ENCODE data around the gene ATP6V0B.

Gene ATP6V0B

DNA sequence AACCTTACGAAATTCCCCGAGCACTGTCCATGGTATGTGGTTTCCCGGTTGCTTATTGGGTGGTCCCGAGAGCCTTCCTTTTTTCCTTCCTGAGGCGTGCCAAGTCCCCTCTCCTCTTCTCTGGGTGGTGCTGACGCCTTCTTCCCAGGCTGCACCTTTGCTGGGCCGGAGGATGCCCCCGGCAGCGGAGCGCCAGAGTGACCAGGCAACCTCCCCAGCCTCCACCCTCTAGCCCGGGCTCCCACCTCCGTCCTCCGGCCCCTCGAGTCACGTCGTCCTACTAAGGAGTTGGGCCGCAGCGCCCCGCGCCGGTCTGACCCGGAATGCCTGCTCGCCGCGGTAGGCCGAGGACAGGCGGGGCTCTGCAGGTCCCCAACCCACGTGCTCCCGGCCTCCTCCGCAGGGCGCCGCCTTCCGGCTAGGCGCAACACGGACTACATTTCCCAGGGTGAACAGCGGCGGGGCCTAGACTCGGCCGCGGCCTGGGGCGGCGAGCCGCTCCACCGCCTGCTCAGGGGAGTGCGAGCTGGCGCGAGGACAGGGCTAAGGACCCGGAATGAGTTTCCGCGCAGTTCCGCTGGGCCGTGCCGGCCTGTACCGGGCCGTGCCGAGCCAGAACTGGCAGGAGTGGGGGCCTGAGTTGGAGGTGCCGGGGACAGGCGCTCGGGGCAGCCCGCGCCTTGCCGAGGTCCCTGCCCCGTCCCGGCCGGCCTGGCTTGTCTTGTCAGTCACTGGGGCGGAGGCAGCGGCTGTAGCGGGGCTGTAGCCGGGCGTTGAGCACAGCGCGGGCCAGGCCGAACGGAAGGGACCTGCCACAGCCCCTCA is 28.3 kb upstream of the ATP6V0B start, which contains the start of gene IPO13:
Gene IPO13 (plus strand): TSS at position 715 of the 825 bp plus-strand sequence. CDS start 651 bp downstream, outside the sequence.
- peak; percentile 78 for DNase-seq

DNA sequence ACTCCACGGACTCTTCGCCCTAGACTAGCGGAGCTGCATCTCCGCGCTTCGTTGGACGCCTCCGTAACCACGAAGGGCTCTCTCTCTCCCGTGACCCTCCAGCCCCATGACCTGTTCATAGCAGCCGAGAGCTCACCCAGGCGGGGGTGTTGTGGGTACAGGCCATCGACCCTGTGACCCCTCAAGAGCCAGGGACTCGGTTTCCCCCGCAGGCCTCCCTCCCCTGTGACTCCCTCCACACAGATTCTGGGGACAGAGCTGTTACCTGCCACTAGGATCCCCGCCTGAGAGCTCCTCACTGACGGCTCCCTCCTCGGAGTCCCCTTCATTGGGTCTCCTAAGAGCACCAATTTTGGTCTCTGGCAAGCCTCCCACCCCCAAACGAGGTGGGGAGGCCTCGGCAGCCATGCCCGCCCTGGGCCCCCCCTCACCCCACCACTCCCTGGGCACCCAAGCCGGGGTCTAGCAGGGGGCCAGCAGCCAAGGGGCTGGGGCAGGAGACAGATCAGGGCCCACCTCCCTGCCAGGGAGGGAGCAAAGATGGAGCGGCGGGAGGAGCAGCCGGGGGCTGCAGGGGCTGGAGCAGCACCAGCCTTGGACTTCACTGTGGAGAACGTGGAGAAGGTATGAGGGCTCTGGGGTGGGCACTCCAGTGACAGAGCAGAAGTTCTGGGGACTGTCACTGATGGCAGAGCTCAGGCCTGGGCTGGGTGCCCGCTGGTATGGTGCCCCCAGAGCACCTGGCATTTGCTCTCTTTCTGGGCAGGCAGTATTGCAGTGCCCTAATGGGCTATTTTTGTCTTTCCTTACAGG is 27.5 kb upstream of the ATP6V0B start:
- DNase-seq: no peak

DNA sequence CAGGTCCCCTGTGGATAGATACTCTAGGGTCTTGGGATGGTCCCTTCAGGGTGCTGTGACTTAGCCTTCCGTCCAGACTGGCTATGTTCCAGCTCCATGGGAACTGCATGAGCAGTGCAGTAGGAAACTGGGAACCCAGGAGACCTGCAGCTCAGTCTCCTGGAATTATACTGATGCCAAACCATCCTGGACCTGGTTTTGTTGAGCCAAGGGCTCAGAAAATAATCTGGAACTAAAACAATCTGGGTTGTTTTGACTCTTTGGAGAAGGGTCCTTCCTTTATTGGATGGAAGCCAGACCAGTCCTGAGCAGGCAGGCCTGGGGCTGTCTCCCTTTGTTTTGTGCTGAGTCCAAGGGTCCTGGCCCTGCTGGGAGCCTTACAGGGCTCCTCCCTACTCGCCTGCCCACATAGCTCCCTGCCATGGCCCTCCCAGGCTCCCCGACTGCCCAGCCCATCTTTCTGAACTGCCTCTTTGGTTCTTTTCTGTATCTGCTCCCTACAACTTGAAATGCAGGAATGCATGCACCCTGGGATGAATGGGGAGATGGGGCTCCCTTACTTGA is 26.8 kb upstream of the ATP6V0B start:
- no peak for DNase-seq

DNA sequence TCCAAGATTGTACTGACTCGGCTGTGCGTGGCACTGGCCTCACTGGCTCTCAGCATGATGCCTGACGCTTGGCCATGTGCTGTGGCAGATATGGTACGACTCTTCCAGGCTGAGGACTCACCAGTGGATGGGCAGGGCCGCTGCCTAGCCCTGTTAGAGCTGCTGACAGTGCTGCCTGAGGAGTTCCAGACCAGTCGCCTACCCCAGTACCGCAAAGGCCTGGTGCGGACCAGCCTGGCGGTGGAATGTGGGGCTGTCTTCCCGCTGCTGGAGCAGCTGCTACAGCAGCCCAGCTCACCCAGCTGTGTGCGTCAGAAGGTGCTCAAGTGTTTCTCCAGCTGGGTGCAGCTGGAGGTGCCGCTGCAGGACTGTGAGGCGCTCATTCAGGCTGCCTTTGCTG is 25.1 kb upstream of the ATP6V0B start:
- no peak for DNase-seq

DNA sequence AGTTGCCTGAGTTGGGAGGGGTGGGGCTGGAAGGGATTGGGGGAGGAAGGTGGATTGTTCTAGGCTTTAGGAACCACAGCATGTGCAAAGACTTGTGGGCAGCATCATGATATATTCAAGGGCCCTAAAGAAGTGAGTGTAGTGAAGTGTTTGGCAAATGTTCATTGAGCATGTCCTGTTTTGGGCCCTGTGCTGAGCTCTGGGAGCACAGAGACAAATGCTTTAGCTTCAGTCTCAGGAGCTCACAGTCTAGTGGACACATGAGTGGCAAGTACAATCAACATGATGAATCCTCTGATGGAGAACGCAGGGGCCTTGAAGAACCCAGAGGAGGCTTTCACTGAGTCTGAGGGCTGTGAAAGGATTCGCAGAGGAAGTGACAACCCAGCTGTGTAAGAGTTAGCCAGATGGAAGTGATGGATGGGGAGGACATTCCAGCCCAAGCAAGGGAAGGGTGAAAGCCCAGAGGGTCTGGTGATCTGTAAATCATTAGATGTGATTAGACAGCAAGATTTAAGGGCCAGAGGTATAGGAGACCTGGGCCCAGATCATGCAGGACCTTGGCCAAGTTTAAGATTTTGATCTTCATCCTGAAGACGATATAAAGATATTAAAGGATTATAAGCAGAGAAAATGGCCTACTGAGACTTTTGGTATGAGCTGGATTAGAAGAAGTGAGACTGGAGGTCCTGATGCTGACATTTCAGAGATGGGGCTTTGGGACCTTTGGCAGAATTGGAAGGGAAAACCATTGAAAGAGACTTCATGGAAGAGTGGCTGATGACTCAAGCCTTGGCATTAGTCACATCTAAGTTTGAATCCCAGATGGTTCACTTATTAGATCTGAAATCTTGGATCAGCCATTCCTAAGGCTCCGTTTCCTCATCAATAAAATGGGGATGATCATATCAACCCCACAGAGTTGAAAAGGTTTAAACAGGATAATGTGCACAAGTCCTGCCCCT is 23.5 kb upstream of the ATP6V0B start:
- DNase-seq: no peak

DNA sequence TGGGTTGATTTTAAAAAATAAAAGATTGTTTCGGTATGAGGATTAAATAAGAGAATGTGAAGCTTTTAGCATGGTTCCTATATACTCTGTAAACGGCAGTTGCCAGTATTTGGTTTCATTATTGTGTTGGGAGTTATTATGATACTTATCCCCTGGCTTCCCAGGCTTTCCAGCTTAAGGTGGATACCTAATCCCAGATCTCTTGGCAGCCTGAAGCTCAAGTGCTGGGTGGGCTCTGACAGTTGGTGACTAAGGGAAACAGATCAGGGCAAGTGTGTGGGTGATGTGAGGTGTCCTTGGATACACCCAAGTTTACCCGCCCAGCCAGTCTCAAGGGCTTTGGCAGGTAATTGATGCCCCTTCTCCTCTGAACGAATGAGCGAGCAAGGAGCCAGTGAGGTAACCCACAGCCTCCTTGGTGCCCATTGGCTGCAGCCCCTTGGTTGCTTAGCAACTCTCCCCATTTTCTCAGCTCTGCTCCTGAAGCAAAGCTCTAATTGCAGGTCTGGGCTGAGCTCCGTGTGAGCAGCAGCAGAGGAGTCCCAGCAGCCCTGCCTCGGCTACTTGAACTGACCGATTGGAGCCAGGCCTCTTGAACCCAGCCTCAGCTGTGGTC is 21.9 kb upstream of the ATP6V0B start:
- peak; percentile 81 for DNase-seq

DNA sequence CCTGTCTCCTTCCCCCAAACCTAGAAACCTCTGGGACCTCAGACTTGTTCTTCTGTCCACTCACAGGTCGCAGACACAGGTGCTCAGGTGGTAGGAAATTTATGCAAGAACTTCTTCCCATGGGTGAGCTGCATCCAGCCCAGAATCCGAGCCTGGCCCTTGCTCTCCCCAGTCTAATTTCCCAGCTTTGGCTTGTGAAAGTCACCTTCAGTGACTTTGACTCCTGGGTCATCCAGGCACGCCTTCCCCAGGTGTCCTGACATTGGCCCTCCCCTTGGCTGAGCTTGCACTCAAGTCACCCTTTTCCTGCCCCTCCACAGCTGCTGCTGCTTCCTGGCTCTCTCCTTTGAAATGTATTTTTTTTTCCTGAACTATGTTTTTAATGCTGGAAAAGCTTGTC is 21.4 kb upstream of the ATP6V0B start:
- no peak for DNase-seq

DNA sequence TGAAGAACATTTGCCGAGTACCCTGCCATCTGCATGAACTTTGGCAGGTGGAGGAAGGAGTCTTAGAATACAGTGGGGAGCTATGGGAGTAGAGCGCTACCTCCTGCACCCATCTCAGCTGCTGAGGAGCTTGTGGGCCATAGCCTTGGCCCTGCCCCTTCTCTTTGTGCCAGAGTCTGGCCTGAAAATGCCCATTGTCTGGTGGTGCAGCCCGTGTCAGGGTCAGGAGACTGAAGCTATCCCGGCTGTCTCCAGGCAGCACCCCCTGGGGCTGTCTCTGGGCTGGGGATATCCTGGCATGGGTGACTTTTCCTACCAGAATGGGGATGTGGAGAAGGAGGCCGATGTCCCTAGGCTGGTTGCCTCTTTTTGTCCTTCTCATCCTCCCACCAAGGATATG is 20.7 kb upstream of the ATP6V0B start:
- DNase-seq: no peak

DNA sequence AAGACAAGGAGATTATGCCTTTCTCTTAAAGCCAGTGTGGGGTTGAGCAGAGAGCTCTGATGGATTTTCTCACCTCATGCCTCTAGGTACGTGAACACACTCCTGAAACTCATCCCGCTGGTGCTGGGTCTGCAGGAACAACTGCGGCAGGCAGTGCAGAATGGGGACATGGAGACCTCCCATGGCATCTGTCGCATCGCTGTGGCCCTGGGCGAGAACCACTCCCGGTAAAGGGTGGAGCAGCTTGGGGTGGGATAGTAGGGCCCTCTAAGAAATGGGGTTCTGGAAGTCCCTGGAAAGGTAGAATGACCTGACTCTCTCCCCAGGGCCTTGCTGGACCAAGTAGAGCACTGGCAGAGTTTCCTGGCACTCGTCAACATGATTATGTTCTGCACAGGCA is 18.5 kb upstream of the ATP6V0B start:
- DNase-seq: no peak

DNA sequence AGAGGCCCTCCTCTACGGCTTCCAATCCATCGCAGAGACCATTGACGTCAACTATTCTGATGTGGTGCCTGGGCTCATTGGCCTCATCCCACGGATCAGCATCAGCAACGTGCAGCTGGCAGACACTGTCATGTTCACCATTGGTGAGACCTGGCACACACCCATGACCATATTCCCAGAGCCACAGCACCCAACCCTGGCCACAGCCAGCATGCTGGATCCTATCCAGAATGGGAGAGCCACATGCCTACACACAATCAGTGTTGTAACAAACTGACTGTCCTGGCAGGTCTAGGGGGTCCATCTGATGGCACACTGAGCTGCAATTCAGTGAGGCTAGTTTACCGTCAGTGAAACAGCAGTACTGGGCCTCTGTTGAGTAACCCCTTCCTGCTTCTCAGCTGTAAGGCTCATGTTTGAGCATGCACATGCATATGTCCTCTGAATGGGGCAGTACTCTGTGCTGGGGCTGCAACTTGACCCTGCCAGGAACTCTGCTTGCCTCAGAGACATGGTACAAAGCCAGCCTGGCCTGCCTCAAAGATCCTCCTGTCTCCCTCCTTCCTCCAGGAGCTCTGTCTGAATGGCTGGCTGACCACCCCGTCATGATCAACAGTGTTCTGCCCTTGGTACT is 17.2 kb upstream of the ATP6V0B start:
- DNase-seq: no peak

DNA sequence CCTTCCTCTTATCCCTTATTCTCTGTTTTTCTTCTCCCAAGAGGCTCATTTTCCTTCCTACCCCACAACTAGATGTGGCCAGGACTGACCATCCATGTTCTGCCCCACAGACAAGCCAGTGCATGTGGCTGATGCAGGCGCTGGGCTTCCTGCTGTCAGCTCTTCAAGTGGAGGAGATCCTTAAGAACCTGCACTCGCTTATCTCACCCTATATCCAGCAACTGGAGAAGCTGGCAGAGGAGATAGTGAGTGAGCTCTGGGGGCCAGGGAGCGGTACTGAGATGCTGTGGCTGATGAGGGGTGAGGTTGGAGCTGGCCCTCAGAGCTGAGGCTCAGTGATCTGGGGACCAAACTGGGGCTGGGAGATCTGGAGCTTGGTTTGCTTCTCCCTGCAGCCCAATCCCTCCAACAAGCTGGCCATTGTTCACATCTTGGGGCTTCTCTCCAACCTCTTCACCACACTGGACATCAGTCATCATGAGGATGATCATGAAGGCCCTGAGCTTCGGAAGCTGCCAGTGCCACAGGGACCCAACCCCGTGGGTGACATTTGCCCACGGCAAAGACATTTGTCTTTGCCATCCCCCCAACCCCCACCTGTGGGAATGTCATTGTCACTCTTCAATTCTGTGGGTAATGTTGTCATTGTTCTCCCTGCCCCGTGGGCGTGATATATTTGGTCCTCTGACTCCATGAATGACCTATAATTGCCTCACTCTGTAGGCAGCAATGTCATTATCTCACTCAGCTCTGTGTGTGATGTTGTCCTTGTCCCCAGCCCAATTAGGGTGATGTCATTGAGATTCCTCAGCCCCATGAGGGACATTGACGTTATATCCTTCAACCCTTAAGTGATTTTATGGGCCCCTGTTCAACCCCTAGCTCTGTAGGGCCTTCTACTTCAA is 16.2 kb upstream of the ATP6V0B start:
- DNase-seq: no peak

DNA sequence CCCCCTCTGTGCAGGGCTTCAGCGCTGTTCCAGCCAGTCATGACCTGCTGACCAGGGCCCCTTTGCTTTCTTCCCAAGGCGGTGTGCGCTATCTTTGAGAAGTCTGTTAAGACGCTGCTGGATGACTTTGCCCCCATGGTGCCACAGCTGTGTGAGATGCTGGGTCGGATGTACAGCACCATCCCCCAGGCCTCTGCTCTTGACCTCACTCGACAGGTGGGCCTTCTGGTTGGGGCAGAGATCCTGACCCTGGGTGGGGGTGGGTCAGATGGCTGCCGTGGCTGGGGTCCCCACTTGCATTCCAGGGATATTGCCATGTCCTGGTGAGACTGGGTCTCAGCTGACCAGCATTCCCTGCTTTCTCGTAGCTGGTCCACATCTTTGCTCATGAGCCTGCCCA is 14.0 kb upstream of the ATP6V0B start:
- DNase-seq: no peak

DNA sequence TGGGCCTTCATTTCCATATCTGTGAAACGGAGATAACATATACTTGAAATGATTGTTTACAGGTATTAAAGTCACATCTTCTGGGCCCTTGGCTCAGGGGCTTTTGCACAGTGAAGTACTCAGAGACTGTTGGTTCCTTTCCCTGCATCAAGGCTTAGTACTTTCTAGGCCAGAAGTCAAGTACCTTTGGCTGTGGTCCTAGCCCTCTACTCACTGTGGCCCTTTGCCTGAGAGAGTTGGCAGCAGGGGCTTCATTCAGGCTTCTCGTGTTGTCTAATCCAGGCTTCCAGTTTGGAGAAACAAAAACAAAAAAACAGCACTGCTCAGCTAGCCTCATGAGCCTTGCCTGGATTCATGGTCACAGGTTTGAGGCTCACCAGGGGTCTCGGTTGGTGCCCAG is 13.1 kb upstream of the ATP6V0B start:
- DNase-seq: no peak

DNA sequence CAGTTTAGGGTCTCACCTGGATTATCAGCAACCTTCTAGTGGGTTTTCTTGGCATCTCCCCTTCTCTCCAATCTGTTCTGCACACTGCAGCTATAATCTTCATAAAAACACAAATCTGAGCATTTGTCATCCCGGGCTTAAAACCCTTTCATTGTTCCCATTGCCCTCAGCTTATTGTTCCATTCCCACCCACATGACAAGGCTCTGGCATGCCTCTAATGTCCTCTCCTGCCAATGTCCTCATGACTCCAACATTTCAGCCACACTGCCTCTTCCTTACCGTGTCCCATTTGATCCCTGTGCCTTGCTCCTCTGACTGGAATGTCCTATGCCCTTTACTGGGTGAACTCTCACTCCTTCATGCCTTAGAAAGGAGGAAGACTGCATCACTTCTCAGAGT is 12.4 kb upstream of the ATP6V0B start:
- no peak for DNase-seq

DNA sequence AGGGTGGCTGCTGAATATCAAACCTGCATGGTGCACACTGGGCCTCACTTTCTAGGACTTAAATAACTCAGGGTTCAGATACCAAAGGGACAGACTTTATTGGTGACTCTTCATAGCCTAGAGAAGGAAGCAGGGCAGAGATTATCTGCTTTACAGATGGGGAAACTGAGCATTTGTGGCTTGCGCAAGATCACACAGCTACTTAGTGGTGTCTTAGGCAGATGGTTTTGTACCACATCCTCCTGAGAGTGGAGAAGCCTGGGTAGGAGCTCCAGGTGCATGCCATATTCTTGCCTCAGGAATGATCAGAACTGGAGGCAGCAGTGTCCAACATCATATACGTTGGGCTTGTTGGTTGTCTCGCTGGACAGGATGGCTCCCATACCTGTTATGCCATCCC is 11.8 kb upstream of the ATP6V0B start:
- no peak for DNase-seq

DNA sequence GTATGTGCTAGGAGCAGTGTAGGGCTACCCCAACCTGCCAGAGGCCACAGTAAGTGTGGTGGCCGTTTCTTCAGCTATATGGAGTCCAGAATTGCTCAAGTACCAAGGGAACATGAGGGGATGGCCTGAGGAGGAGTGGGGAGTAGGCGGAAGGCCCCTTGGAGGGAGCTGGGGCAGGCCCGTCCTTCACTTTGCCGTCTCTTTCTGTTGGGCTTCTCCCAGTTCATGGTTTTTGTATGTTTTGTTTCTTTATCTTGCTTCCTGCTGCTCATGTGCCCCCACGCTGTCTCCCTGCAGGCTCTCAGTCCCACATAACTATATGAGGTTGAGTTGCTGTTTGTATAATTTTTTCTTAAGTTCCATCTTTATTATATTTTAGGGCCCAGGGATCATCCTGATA is 10.9 kb upstream of the ATP6V0B start:
- no peak for DNase-seq

DNA sequence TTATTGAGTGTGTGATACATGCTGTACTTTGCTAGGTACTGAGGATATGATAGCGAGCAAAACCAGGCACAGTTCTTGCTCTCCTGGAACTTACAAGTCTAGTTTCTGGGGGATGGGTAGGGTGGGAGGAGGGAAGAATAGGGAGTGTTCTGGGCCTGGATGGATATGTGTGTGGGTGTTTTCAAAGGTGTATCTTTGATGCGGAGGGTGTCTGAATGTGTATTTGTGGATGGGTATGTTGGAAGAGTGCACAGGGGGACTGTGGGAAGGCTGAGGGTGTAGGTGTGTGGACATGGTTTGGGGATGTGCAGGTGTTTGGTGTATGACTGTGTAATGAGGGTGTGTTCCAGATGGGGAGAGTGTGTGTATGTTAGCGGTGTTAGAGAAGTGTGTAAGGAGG is 9.4 kb upstream of the ATP6V0B start:
- DNase-seq: no peak

DNA sequence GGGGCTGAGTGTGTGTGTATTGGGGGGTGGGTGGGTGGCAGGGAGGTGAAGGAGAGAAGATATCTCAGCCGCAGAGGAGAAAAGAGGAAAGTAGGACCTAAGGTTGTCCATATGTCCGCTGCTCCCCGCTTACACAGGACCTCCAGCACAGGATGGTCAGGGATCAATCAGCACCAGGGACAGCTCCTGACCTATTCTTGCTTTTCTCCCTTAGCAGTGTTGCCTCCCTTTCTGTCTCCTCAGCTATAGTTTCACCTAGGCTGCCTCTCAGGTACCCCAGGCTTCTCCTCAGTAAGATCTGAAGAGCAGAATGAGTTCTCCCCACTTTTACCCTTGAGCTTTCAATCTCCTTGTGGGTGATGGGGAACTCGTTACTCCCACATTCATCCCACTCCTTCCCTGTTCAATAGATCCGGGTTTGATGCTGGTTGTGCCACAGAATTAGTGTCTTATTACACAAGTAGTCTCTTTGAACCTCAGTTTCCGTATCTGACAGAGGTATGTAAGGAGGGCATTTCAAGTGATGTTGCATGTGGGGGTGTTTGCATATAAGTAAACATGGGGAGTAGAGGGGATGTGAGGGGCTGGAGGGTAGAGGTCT is 6.3 kb upstream of the ATP6V0B start:
- no peak for DNase-seq

DNA sequence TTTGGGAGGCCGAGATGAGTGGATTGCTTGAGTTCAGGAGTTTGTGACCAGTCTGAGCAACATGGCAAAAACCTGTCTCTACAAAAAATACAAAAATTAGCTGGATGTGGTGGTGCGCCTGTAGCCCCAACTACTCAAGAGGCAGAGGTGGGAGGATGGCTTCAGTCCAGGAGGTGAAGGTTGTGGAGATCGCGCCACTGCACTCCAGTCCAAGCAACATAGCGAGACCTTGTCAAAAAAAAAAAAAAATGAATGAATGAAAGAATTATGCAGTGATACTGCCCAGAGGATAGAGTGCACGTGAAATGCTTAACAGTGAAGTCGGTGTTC is 5.4 kb upstream of the ATP6V0B start:
- DNase-seq: no peak

DNA sequence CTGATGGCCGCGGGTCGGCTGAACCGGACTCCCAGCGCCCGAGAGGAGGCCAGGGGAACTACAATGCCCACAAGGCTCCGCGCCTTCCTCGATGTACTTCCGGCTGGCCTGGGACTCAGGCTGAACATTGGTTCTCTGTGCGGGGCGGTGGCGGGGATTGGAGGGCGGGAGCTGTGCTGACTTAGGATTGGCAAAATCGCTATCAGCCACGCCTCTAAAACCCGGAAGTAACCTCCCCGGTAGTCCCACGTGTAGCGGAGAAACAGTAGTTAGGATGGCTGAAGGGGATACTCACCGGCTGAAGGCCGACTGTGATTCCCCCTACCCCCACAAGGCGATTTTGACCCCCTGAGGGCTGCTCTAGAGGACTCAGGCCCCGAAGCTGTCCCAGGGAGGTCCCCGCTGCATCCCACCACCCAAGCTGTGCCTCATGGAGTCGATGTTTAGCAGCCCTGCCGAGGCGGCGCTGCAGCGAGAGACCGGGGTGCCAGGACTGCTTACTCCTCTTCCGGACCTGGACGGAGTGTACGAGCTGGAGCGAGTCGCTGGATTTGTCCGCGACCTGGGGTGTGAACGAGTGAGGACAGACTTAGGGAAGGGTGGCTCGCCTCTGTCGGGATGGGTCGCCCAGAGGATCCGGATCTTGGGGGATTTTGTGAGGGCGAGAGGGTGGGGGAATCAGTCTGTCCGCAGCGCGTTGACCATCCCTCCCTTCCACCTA is 4.9 kb upstream of the ATP6V0B start, which contains the start of gene DPH2:
Gene DPH2 (plus strand): TSS at position 265 of the 721 bp plus-strand sequence. CDS start 166 bp downstream, at position 431.
- DNase-seq: peak; percentile 90
